K562 treated with DMSO at 1 percent for 24 hours (cell line): ENCODE measurements around the gene SMIM31. TPM values are rescaled to one million over a fixed set of nuclear protein-coding genes. Genes with fewer than 3 reads are reported as not detected.

ENCODE experiments used
- total RNA-seq: library from RNA; unstranded; fragments of 300-600 nt; gene quantifications from 2 replicates; pipeline ENCODE4 v1.2.3, GENCODE V29; 2022; ENCODE audit warnings: low read depth; ENCODE audit not compliant: insufficient read depth

The SMIM31 gene
- total RNA-seq = not detected in 2 replicates

DNA sequence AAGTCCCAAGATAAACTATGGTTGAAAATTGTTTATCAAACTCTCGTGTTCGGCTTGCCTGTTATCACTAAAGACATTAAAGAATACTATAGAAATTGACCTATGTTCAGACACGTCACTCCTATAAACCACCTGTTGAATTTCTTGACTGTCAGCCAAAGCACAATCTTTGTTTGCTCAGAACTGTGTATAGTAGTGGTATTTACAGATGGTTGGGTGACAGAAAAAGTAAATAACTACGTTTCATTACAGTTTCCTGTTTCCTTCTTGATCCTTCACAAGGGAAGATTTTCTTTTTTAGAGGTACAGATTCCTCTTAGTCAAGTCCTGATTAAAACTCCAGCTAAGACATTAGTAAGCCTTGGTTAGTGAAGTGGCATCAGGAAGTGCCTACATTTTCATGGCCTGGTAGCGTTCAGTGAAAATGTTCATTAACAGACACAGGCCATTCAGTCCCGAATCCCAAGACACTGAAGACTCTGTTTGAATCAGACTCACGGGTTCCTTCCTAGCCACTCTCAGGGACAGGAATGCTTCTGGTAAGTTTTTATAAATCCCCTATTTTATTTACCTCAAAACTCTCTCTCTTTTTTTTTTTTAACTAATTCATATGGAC lies at the start of gene SMIM31:
SMIM31 (plus strand) TSS at position 259 of the 616 bp plus-strand sequence. CDS start 16,313 bp downstream, outside the sequence.

Other genes starting within 250 kb of the SMIM31 start
- gene APELA, start 123.0 kb downstream of the SMIM31 start, total RNA-seq = not detected in 2 replicates
- gene TRIM61, start 223.5 kb downstream of the SMIM31 start, total RNA-seq = 0.64 and 1.4 TPM in 2 replicates